NCI-H345 treated with DMSO at 0.1 percent for 48 hours (cell line): ENCODE data around the gene CYP21A2.
"Not testable (repeated sequence)": the region's sequence is repeated elsewhere in the genome, so short reads cannot be mapped to it uniquely, and the experiment has no call there.

Experiments
- DNase-seq: peaks from one replicate; lab custom pipeline; 2025; ENCODE audit not compliant: unreplicated experiment; lab: John Stamatoyannopoulos, UW

The CYP21A2 gene

GRCh38 chr6:32052626-32053025 lies 14.4 kb downstream of the CYP21A2 start:
- not testable (repeated sequence) for DNase-seq

DNA sequence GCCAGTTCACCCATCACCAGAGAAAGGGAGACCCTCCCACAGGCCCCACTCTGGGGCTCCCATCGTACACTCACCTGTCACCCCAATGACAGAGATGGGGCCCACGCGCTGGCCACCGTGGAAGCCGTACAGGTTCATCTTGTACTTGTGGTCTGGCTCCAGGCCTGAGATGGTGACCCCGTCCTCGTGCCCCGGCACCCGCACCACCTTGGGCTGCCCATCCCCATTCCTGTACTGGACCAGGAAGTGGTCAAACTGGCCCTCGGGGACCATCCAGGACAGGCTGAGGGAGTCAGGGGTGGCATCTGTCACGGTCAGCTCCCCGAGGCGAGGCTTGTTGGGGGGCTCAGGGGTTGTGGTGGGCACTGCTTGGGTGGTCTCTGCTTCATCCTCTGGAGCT lies 15.1 kb downstream of the CYP21A2 start:
- DNase-seq, result not testable (repeated sequence)

DNA sequence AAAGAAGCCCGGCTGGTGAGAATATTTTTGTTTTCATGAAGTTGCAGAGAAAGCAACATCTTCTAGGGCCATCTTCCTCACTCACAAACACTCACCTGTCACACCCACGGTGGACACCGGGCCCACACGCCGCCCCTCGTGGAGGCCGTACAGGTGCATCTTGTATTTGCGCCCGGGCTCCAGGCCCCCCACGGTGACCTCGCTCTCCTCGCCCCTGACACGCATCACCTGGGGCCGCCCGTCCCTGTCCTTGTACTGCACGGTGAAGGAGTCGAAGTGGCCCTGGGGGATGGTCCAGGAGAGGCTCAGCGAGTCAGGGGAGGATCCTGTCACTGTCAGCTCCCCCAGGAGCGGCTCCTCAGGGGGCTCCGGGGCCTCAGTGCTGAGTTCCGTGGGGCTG lies 17.5 kb downstream of the CYP21A2 start:
- DNase-seq, result not testable (repeated sequence)

DNA sequence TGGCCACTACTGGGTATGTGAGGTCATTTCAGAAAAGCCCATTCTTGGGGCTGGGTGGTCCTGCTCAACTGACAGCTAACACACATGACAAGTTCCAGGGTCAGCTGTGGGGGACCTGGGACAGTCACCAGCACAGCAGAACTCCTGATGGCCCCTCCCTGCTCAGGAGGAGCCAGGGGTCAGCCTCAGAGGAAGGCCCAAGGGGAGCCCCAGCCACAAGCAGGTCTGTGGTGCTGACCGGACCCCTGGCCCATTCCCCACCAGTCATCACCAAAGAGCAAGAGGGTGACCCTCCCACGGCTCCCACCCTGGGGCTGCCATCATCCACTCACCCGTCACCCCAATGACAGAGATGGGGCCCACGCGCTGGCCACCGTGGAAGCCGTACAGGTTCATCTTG lies 18.0 kb downstream of the CYP21A2 start:
- no peak for DNase-seq

DNA sequence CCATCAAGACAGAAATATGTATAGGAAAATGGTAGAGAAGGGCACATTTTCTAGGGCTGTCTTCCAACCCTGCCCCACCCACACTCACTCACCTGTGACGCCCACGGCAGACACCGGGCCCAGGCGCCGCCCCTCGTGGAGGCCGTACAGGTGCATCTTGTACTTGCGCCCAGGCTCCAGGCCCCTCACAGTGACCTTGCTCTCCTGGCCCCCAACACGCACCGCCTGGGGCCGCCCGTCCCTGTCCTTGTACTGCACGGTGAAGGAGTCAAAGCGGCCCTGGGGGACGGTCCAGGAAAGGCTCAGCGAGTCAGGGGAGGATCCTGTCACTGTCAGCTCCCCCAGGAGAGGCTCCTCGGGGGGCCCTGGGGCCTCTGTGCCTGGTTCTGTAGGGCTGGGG lies 19.8 kb downstream of the CYP21A2 start:
- DNase-seq, result no peak

DNA sequence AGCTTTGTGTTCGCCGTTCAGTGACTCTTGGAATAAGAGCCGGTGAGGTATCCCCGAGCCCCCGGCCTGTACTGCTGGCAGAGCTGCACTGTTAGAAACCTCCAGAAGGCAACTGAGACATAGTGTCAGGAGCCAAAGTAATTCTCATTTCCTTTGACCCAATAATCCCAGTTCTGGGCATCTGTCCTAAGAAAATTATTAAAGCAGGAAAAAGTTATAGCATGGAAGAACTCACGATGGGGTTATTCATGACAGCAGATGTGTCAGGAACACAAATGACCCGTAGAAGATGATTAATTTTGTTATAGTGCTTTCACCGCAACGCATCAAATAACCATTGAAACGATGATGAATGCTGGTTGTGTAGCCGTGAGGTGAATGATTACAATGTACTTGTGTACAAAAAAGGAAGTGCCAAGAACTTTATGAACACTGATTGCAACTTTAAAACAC lies 20.3 kb downstream of the CYP21A2 start:
- DNase-seq, result no peak

DNA sequence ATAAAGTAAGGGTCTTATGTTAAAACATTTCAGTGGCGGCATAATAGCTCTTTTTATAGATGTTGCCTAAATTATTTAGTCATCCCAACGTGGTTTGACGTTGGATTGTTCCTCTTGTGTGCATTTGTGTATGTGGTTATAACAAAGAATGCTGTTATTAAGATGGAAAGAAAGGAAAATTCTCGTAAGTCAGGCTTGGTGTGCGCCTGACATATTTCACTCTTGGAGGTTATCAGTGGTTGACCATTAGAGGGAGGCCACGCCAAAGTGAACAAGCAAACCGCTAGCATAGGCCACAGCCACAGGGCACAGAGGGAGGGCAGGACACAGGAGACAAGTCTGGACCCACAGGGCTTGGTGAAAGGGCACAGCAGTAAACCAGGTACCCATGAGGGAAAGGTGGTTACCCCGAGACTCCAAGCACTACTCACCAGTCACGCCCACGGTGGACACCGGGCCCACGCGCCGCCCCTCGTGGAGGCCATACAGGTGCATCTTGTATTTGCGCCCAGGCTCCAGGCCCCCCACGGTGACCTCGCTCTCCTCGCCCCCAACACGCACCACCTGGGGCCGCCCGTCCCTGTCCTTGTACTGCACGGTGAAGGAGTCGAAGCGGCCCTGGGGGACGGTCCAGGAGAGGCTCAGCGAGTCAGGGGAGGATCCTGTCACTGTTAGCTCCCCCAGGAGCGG lies 22.9 kb downstream of the CYP21A2 start:
- no peak for DNase-seq

- DNase-seq, result no peak
These were observed 26.5 kb downstream of the CYP21A2 start for GRCh38 chr6:32064706-32065105.

DNA sequence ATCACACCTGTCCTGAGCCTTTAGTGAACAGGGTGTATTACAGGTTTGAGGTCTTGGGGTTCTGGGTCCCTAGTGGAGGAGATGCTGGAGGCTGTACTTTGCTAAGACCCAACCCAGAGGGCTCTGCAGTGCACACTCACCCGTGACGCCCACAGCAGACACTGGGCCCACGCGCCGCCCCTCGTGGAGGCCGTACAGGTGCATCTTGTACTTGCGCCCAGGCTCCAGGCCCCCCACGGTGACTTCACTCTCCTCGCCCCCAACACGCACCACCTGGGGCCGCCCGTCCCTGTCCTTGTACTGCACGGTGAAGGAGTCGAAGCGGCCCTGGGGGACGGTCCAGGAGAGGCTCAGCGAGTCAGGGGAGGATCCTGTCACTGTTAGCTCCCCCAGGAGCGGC lies 29.3 kb downstream of the CYP21A2 start:
- DNase-seq, result not testable (repeated sequence)

GRCh38 chr6:32068315-32068714 lies 30.1 kb downstream of the CYP21A2 start:
- DNase-seq, result not testable (repeated sequence)

- DNase-seq, result no peak
These were observed 30.7 kb downstream of the CYP21A2 start for GRCh38 chr6:32068867-32069266.

DNA sequence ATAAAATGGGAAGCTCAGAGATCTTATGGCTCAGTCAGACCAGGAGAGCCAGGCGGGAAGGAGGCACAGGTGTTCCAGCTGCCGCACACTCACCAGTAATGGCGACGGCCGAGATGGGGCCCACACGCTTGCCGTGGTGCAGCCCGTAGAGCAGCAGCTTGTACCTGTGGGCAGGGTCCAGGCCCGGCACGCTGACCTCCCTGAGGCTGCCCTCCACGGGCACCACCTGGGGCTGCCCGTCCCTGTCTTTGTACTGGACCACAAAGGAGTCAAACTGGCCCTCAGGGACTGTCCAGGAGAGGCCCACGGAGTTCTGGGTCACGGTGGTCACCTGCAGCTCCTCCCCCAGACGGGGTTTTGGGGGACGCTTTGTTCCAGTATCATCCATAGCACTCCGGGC lies 31.2 kb downstream of the CYP21A2 start:
- DNase-seq, result no peak

DNA sequence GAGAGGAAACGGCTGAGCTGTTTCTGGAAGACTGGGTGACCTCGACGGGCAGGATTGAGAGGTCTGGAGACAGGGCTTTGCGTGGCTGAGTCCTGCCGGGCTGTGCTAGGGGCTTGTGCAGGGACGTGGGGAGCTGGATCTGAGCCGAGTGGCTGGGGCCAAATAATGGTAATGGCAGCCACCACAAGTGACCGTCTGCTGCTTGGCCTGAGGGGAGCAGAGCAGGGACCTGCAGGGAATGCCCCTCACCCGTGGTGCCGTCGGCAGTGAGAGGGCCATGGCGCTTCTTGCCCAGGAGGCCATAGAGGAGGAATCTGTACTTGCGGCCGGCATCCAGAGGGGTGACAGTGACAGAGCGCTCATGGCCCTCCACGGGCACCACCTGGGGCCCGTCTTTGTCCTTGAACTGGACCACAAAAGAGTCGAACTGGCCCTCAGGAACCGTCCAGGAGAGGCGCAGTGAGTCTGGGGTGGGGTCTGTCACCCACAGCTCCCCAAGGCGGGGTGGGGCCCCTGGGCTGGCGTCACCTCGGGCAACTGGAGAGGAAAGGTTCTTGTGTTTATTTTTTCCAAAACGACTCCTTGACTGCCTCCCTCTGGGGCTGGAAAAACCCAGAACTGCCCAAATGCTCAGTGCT lies 31.8 kb downstream of the CYP21A2 start:
- DNase-seq, result no peak

- DNase-seq, result no peak
These were observed 32.8 kb downstream of the CYP21A2 start for GRCh38 chr6:32070814-32071543.

GRCh38 chr6:32073101-32073500 lies 34.9 kb downstream of the CYP21A2 start:
- no peak for DNase-seq

DNA sequence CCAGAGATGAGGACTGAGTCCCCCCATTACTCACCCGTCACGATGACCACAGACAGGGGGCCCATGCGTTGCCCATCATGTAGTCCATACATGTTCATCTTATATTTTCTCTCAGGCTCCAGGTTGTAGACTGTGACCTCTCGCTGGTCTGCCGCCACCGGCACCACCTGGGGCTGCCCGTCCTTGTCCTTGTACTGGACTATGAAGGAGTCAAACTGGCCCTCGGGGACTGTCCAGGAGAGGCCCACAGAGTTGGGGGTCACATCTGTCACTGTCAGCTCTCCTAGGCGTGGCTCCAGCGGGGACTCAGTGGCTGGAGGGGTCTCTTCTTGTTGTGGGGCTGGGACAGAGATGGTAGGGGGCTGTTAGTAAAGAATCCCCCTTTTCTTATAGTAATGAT lies 35.4 kb downstream of the CYP21A2 start:
- DNase-seq, result no peak

- DNase-seq, result no peak
These were observed 36.8 kb downstream of the CYP21A2 start for GRCh38 chr6:32074996-32075532.

GRCh38 chr6:32075781-32076180 lies 37.6 kb downstream of the CYP21A2 start:
- no peak for DNase-seq

DNA sequence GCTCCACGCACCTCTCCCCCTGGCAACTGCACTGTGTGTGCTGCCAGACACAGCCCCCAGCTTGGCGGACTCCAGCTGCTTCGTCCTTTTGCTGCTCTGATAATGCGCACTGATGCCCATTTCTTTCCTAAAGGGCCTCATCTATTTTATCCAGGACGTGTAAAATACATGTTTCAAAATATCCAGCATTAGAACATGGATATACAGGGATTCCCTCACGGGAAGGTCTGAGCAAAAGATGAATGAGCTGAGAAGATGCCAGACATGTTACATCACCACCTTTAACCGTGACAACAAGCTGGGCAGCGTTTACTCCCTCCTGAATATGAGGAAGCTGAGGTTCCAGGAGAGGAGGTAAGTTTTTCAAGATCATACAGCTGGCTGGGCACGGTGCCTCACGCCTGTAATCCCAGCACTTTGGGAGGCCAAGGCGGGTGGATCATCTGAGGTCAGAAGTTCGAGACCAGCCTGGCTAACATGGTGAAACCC lies 38.1 kb downstream of the CYP21A2 start:
- no peak for DNase-seq

DNA sequence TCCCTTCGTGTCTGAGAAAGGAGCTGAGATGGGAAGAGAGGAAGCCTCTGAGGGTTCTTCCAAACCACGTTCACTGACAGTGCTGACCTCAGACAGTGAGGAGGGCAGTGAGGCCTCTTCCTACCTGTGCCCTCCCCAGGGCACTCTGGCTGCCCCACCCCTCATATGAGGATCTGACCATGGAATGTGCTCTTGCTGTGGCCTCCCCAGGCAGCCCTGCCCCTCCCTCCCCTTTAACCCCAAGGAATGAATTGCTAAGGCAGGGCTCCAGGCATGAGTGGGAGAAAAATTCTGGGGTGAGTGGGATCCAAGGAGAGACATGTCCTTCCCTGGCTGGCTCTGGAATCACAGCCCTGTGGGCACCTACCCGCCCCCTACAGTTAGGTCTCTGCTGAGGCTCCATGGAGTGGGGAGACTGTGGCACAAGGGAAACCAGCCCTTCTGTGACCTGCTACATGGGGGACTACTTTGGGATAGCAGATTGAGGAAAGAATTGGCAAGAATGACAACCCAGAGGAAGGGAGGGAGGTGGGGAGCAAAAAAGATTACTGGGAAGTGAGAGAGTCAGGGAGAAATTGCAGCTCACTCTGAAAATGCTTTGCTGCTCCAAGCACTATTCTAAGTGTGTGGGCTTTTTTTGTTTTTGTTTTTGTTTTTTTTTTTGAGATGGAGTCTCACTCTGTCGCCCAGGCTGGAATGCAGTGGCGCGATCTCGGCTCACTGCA lies 41.5 kb downstream of the CYP21A2 start:
- DNase-seq, result no peak
